Natural killer cell (primary cell): Measurements from ENCODE around the gene TRPV2. TPM values are rescaled to one million over a fixed set of nuclear protein-coding genes. Genes with fewer than 3 reads are reported as not detected.

Source experiments
- ATAC-seq, 3 donors: fragments of 150-1000 bp in 2 of 3; fragments of 200-7000 bp in 1 of 3; cut with Tn5 transposase; 1 replicate in 1 of 3; 2 replicates in 2 of 3; pipeline ENCODE4 v1.10.0; 2021; ENCODE audit warnings: mild to moderate bottlenecking in 2 of 3, moderate library complexity in 2 of 3
- DNase-seq, 2 donors: peaks; one replicate each; pipeline versions ENCODE4 v3.0.0 to v3.0.0-alpha.2; 2013 to 2021; ENCODE audit warnings: mixed read lengths in 1 of 2
- H3K27ac ChIP-seq: one replicate; pipeline ENCODE4 v1.5.1; 2013; ENCODE audit warnings: mild to moderate bottlenecking, low read length
- H3K27me3 ChIP-seq: one replicate; pipeline ENCODE4 v1.6.1; 2013; ENCODE audit warnings: low read length; ENCODE audit not compliant: control insufficient read depth, insufficient read depth
- H3K36me3 ChIP-seq: one replicate; pipeline ENCODE4 v1.6.1; 2013; ENCODE audit warnings: low read length; ENCODE audit not compliant: control insufficient read depth, insufficient read depth
- H3K4me1 ChIP-seq: one replicate; pipeline ENCODE4 v1.6.1; 2013; ENCODE audit warnings: low read length; ENCODE audit not compliant: control insufficient read depth, insufficient read depth
- H3K4me3 ChIP-seq: one replicate; pipeline ENCODE4 v1.5.1; 2013; ENCODE audit warnings: low read length
- H3K9me3 ChIP-seq: one replicate; pipeline ENCODE4 v1.6.1; 2013; ENCODE audit warnings: low read length; ENCODE audit not compliant: control insufficient read depth, insufficient read depth
- H3K27ac Mint-ChIP-seq, 2 donors: one replicate each; pipeline ENCODE4 v1.8.0; 2022; ENCODE audit warnings: mild to moderate bottlenecking in 2 of 2, mixed read lengths in 2 of 2, moderate library complexity in 1 of 2
- H3K27me3 Mint-ChIP-seq, 2 donors: one replicate each; pipeline ENCODE4 v1.8.0; 2022; ENCODE audit warnings: low read depth in 2 of 2, mixed read lengths in 2 of 2
- H3K36me3 Mint-ChIP-seq: one replicate; pipeline ENCODE4 v1.8.0; 2022; ENCODE audit warnings: mixed read lengths
- H3K4me1 Mint-ChIP-seq, 2 donors: one replicate each; pipeline ENCODE4 v1.8.0; 2022; ENCODE audit warnings: mixed read lengths in 2 of 2
- H3K4me3 Mint-ChIP-seq: one replicate; pipeline ENCODE4 v1.8.0; 2022; ENCODE audit warnings: mild to moderate bottlenecking, moderate library complexity, mixed read lengths
- H3K9me3 Mint-ChIP-seq, 2 donors: one replicate each; pipeline ENCODE4 v1.8.0; 2022; ENCODE audit warnings: mixed read lengths in 2 of 2
- WGBS: methylation state at CpG from one replicate; pipeline ENCODE4 v1.1.7; 2013; ENCODE audit warnings: missing lambda C conversion rate; ENCODE audit not compliant: insufficient coverage; 5-methylcytosine and 5-hydroxymethylcytosine counted together
- intact Hi-C: fragments of 100-400 bp; cut with micrococcal nuclease; formaldehyde crosslinking; loops from one replicate; pipeline ENCODE4 v1.14.2; 2022
- total RNA-seq, 4 donors: library from RNA; stranded (reverse); fragments of 120-200 nt in 1 of 4; gene quantifications; one replicate each; pipeline versions ENCODE4 v1.2.3 to v1.2.4, GENCODE V29; 2013 to 2022
- TF ChIP-seq, protein P1 (sequence below): fragments of 200-600 bp; IDR thresholded peaks from one replicate; pipeline ENCODE4 v1.8.0; 2022; ENCODE audit warnings: antibody characterized with exemption

TRPV2 gene
- total RNA-seq, 3 donors from 2014 or later (not counting 1 experiment from before 2014, with no cell fraction given): 138 to 163 (median 147) TPM

DNA sequence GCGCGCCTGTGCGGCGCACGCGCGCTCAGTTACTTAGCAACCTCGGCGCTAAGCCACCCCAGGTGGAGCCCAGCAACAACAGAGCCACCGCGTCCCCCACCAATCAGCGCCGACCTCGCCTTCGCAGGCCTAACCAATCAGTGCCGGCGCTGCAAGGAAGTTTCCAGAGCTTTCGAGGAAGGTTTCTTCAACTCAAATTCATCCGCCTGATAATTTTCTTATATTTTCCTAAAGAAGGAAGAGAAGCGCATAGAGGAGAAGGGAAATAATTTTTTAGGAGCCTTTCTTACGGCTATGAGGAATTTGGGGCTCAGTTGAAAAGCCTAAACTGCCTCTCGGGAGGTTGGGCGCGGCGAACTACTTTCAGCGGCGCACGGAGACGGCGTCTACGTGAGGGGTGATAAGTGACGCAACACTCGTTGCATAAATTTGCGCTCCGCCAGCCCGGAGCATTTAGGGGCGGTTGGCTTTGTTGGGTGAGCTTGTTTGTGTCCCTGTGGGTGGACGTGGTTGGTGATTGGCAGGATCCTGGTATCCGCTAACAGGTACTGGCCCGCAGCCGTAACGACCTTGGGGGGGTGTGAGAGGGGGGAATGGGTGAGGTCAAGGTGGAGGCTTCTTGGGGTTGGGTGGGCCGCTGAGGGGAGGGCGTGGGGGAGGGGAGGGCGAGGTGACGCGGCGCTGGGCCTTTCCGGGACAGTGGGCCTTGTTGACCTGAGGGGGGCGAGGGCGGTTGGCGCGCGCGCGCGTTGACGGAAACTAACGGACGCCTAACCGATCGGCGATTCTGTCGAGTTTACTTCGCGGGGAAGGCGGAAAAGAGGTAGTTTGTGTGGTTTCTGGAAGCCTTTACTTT is 34.5 kb upstream of the TRPV2 start, which contains the start of gene UBB:
TSS of gene UBB (plus strand) at position 452 of the 856 bp plus-strand sequence. CDS start 817 bp downstream, outside the sequence.
- Histone ChIP-seq H3K27ac (peak within 1 kb of the TSS; percentile 90), H3K36me3 (peaks cover 15% of the 10 kb centered on the region), H3K4me1 (peaks cover 22% of the 10 kb centered on the region), H3K27me3 (no peaks in the 10 kb centered on the region), H3K4me3 (peak within 1 kb of the TSS; percentile 58), H3K9me3 (no peaks in the 10 kb centered on the region)
- ATAC-seq: peak; percentile 86 to 95 (median 87)
- Mint-ChIP-seq H3K27me3 (no peaks in the 10 kb centered on the region), H3K4me3 (peak within 1 kb of the TSS; percentile 99), H3K27ac (peak within 1 kb of the TSS; percentile 99 to 100), H3K9me3 (no peaks in the 10 kb centered on the region), H3K4me1 (peaks cover 40 to 45% of the 10 kb centered on the region in 2 donors), H3K36me3 (peaks cover 13% of the 10 kb centered on the region)
- under 1% methylated on average over 66 of the region's 67 CpGs for WGBS
- TF ChIP-seq, protein P1, sequence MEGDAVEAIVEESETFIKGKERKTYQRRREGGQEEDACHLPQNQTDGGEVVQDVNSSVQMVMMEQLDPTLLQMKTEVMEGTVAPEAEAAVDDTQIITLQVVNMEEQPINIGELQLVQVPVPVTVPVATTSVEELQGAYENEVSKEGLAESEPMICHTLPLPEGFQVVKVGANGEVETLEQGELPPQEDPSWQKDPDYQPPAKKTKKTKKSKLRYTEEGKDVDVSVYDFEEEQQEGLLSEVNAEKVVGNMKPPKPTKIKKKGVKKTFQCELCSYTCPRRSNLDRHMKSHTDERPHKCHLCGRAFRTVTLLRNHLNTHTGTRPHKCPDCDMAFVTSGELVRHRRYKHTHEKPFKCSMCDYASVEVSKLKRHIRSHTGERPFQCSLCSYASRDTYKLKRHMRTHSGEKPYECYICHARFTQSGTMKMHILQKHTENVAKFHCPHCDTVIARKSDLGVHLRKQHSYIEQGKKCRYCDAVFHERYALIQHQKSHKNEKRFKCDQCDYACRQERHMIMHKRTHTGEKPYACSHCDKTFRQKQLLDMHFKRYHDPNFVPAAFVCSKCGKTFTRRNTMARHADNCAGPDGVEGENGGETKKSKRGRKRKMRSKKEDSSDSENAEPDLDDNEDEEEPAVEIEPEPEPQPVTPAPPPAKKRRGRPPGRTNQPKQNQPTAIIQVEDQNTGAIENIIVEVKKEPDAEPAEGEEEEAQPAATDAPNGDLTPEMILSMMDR: no peak
- DNase-seq: peak; percentile 91 to 98
- intact Hi-C loops: loop anchor here (1.0 to 5.0 kb wide), 3 partner anchors 36 to 156 kb away; no protein-coding TSS in a partner anchor

DNA sequence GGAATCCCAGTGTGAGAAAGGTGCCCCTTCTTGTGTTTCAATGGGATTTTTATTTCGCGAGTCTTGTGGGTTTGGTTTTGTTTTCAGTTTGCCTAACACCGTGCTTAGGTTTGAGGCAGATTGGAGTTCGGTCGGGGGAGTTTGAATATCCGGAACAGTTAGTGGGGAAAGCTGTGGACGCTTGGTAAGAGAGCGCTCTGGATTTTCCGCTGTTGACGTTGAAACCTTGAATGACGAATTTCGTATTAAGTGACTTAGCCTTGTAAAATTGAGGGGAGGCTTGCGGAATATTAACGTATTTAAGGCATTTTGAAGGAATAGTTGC is 33.9 kb upstream of the TRPV2 start:
- Mint-ChIP-seq H3K27me3 (no peaks in the 10 kb centered on the region), H3K36me3 (peaks cover 13% of the 10 kb centered on the region), H3K27ac (peak overlapping the region; percentile 99 to 100), H3K9me3 (no peaks in the 10 kb centered on the region), H3K4me1 (peaks cover 40 to 45% of the 10 kb centered on the region in 2 donors), H3K4me3 (peak overlapping the region; percentile 99)
- DNase-seq (peak in 1 of 2 donors; percentile 78), ATAC-seq (peak; percentile 23 to 36 (median 33))
- Histone ChIP-seq H3K36me3 (peaks cover 15% of the 10 kb centered on the region), H3K9me3 (no peaks in the 10 kb centered on the region), H3K27me3 (no peaks in the 10 kb centered on the region), H3K4me3 (peak overlapping the region; percentile 58), H3K4me1 (peaks cover 27% of the 10 kb centered on the region), H3K27ac (peak overlapping the region; percentile 90)
- under 1% methylated on average over 14 of the region's 14 CpGs for WGBS
- TF ChIP-seq, protein P1: no peak
- intact Hi-C loops: loop anchor here (2.0 to 5.0 kb wide), 2 partner anchors 35 to 156 kb away; no protein-coding TSS in a partner anchor

DNA sequence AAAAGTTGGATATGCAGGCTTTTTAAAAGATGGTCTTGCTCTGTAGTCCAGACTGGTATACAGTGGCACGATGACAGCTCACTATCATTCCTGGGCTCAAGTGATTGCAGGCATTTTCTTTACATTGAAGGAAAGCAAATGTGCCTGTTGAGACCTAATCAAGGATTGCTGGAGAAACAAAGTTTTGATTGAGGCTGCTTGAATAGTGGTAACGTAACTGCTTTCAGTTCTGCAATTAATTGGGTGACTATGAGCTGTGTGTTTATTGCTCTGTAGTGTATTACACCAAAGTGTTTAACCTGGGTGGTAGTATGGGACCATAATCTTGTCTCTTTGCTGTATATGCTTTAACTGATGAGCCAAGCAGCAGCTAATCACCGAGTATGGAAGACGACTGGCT is 32.2 kb upstream of the TRPV2 start:
- ATAC-seq: no peak
- no peak overlapping the region for H3K4me3 ChIP-seq
- DNase-seq: peak in 1 of 2 donors; percentile 13
- TF ChIP-seq, protein P1: no peak
- Mint-ChIP-seq H3K36me3 (peaks cover 13% of the 10 kb centered on the region), H3K27me3 (no peaks in the 10 kb centered on the region), H3K4me3 (peak overlapping the region; percentile 45), H3K9me3 (no peaks in the 10 kb centered on the region), H3K4me1 (peaks cover 45% of the 10 kb centered on the region in 2 donors), H3K27ac (peak overlapping the region; percentile 99 to 100)
- WGBS: 62% methylated on average over 4 of the region's 4 CpGs
- intact Hi-C loops: loop anchor here (5.0 kb wide), 1 partner anchor 154 kb away; no protein-coding TSS in a partner anchor
- peaks cover 15% of the 10 kb centered on the region for H3K36me3 ChIP-seq
- H3K9me3 ChIP-seq: no peaks in the 10 kb centered on the region
- no peaks in the 10 kb centered on the region for H3K27me3 ChIP-seq
- peaks cover 39% of the 10 kb centered on the region for H3K4me1 ChIP-seq
- H3K27ac ChIP-seq: no peak overlapping the region
